Mucosa of stomach (tissue), 1 donor: ENCODE results near the gene APBB2.

ENCODE experiments used
- H3K27me3 ChIP-seq: one replicate; pipeline ENCODE4 v1.7.0; 2013; ENCODE audit warnings: mild to moderate bottlenecking, low read length; ENCODE audit not compliant: control insufficient read depth, insufficient read depth
- H3K36me3 ChIP-seq: one replicate; pipeline ENCODE4 v1.7.0; 2013; ENCODE audit warnings: low read length; ENCODE audit not compliant: control insufficient read depth, insufficient read depth
- H3K4me1 ChIP-seq: one replicate; pipeline ENCODE4 v1.7.0; 2013; ENCODE audit warnings: mild to moderate bottlenecking, low read length; ENCODE audit not compliant: control insufficient read depth, insufficient read depth
- H3K4me3 ChIP-seq: one replicate; pipeline ENCODE4 v1.7.0; 2013; ENCODE audit warnings: low read length
- H3K9ac ChIP-seq: one replicate; pipeline ENCODE4 v1.7.0; 2013; ENCODE audit warnings: mild to moderate bottlenecking, low read length, moderate library complexity
- H3K9me3 ChIP-seq: one replicate; pipeline ENCODE4 v1.7.0; 2013; ENCODE audit warnings: mild to moderate bottlenecking, low read length, moderate library complexity; ENCODE audit not compliant: control insufficient read depth
- donor health status: Pancreatic carcinoma.

Gene APBB2

GRCh38 chr4:41202356-41202755 lies 12.0 kb downstream of the APBB2 start:
- Histone ChIP-seq H3K4me3 (no peak overlapping the region), H3K4me1 (no peaks in the 10 kb centered on the region), H3K27me3 (no peaks in the 10 kb centered on the region), H3K36me3 (no peaks in the 10 kb centered on the region), H3K9ac (no peak overlapping the region), H3K9me3 (no peaks in the 10 kb centered on the region)

DNA sequence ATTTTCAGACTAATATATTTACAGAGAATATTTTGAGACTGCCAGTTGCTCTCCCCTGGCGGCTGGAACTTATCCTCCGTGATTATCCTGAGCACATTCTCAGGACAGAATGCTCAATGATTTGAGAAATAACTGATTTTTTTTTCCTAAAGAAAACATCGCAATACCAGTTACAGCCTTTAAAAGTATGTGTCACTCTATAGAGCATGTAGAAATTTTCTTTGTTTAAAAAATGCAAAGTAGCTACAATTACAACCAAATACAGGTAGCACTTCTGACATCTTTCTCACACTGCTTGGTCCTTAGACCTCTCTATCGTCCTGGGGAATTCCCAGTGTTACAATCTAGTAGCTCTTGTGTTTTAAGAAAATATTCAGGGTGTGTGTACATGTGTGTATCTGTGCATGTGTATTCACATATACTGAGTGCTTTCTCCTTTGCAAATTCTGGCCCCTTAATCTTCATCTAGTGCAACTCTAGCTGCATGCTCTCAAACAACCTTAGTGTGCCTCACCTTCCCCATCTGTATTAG lies 13.8 kb downstream of the APBB2 start:
- no peaks in the 10 kb centered on the region for H3K4me1 ChIP-seq

GRCh38 chr4:41199788-41200187 lies 14.6 kb downstream of the APBB2 start:
- H3K4me3 ChIP-seq, result no peak overlapping the region
- H3K4me1 ChIP-seq, result no peaks in the 10 kb centered on the region
- no peaks in the 10 kb centered on the region for H3K36me3 ChIP-seq
- no peaks in the 10 kb centered on the region for H3K9me3 ChIP-seq
- no peak overlapping the region for H3K9ac ChIP-seq
- no peaks in the 10 kb centered on the region for H3K27me3 ChIP-seq

More for the DNA sequence above, 13.8 kb downstream of the APBB2 start:
- Histone ChIP-seq H3K27me3 (no peaks in the 10 kb centered on the region), H3K9me3 (no peaks in the 10 kb centered on the region), H3K4me3 (no peak overlapping the region), H3K9ac (no peak overlapping the region), H3K36me3 (no peaks in the 10 kb centered on the region)

DNA sequence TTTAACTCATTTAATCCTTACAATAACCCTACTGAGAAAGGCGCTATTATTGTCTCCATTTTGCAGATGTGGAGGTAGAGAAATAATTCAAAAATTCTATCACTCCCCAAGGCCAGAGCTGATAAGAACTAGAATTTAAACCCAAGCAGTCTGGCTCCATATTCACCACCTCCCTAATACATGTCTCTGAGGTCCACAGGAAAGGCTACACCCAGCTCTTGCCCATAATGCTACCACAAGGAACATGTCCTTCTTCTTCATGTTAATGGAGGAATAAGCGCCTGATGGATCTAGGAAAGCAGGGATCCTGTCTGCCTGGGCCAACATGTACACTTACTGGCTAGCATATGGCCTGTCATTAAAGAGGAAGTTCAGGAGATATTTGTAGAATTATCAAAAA lies 16.3 kb downstream of the APBB2 start:
- Histone ChIP-seq H3K36me3 (no peaks in the 10 kb centered on the region), H3K4me1 (no peaks in the 10 kb centered on the region), H3K27me3 (no peaks in the 10 kb centered on the region), H3K4me3 (no peak overlapping the region), H3K9me3 (no peaks in the 10 kb centered on the region), H3K9ac (no peak overlapping the region)

DNA sequence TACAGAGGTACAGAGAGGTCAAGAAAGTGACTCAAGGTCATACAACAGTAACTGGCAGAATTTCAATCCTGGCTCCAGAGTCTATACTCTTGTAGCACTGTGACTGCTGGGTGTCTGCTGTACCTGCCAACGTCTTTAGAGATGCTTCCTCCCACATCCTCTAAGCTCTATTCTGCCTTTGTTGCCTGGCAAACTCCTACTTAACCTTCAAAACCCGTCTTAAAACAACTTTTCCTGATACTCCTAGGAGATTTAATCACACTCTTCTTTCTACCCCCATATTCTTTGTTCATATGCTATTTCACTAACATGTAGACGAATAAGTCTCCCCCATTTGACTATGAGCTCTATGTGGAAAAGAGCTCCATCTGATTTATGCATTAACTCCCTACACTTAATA lies 16.8 kb downstream of the APBB2 start:
- Histone ChIP-seq H3K9me3 (no peaks in the 10 kb centered on the region), H3K4me3 (no peak overlapping the region), H3K36me3 (no peaks in the 10 kb centered on the region), H3K27me3 (no peaks in the 10 kb centered on the region), H3K9ac (no peak overlapping the region), H3K4me1 (no peaks in the 10 kb centered on the region)

GRCh38 chr4:41196633-41197332 lies 17.6 kb downstream of the APBB2 start:
- no peaks in the 10 kb centered on the region for H3K4me1 ChIP-seq
- H3K9ac ChIP-seq, result no peak overlapping the region
- H3K27me3 ChIP-seq, result no peaks in the 10 kb centered on the region
- H3K4me3 ChIP-seq, result no peak overlapping the region
- H3K36me3 ChIP-seq, result no peaks in the 10 kb centered on the region
- no peaks in the 10 kb centered on the region for H3K9me3 ChIP-seq

DNA sequence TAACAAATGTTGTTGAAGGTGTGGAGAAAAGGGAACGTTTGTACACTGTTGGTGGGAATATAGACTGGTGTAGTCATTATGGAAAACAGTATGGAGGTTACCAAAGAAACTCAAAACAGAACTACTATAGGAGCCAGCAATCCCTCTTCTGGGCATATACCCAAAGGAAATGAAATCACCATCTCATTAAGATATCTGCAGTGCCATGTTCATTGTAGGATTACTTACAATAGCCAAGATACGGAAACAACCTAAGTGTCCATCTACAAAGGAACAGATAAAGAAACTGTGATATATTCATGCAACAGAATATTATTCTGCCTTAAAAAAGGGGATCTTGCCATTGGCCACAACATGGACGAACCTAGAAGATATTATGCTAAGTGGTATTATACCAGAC lies 22.2 kb downstream of the APBB2 start:
- Histone ChIP-seq H3K9me3 (no peaks in the 10 kb centered on the region), H3K4me3 (no peak overlapping the region), H3K4me1 (peaks cover 4% of the 10 kb centered on the region), H3K36me3 (no peaks in the 10 kb centered on the region), H3K9ac (no peak overlapping the region), H3K27me3 (no peaks in the 10 kb centered on the region)

GRCh38 chr4:41189666-41190065 lies 24.7 kb downstream of the APBB2 start:
- Histone ChIP-seq H3K4me1 (peaks cover 15% of the 10 kb centered on the region), H3K27me3 (no peaks in the 10 kb centered on the region), H3K36me3 (no peaks in the 10 kb centered on the region), H3K4me3 (no peak overlapping the region), H3K9ac (no peak overlapping the region), H3K9me3 (no peaks in the 10 kb centered on the region)

GRCh38 chr4:41189076-41189475 lies 25.3 kb downstream of the APBB2 start:
- H3K4me3 ChIP-seq, result no peak overlapping the region
- H3K4me1 ChIP-seq, result peaks cover 15% of the 10 kb centered on the region
- H3K9me3 ChIP-seq, result no peaks in the 10 kb centered on the region
- H3K27me3 ChIP-seq, result no peaks in the 10 kb centered on the region
- no peaks in the 10 kb centered on the region for H3K36me3 ChIP-seq
- H3K9ac ChIP-seq, result no peak overlapping the region

- H3K27me3 ChIP-seq, result no peaks in the 10 kb centered on the region
- H3K4me1 ChIP-seq, result peaks cover 15% of the 10 kb centered on the region
- no peak overlapping the region for H3K9ac ChIP-seq
- H3K4me3 ChIP-seq, result no peak overlapping the region
- H3K36me3 ChIP-seq, result no peaks in the 10 kb centered on the region
- no peaks in the 10 kb centered on the region for H3K9me3 ChIP-seq
These were observed 28.4 kb downstream of the APBB2 start for GRCh38 chr4:41185614-41186592.

- Histone ChIP-seq H3K4me3 (no peak overlapping the region), H3K27me3 (no peaks in the 10 kb centered on the region), H3K36me3 (no peaks in the 10 kb centered on the region), H3K9me3 (no peaks in the 10 kb centered on the region), H3K4me1 (peaks cover 11% of the 10 kb centered on the region), H3K9ac (no peak overlapping the region)
These were observed 30.3 kb downstream of the APBB2 start for GRCh38 chr4:41184009-41184408.

DNA sequence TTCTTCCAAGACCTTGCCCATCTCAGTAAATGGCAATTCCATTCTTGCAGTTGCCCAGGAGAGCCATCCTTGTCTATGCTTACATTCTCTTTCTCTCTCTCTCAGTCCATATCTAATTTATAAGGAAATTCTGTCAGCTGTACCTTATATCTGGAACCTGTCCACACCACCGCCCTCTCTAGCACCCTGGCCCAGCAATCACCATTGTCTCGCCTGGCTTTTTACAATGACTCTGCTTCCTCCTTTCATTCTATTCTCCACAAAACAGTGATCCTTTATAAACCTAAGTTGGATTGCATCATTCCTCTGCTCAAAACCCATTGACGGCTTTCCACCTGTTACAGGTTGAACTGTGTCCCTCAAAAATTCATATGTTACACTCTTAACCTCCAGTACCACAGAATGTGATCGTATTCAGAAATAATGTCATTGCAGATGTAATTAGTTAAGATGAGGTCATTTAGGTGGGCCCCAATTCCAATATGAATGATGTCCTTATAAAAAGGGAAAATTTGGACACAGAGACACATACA lies 31.3 kb downstream of the APBB2 start:
- no peak overlapping the region for H3K9ac ChIP-seq
- H3K36me3 ChIP-seq, result no peaks in the 10 kb centered on the region
- H3K27me3 ChIP-seq, result no peaks in the 10 kb centered on the region
- H3K9me3 ChIP-seq, result no peaks in the 10 kb centered on the region
- peaks cover 11% of the 10 kb centered on the region for H3K4me1 ChIP-seq
- H3K4me3 ChIP-seq, result no peak overlapping the region
